Peyer's patch (tissue), 4 donors: ENCODE results near the gene ACTR1A.

Experiments
- CTCF ChIP-seq, 6 experiments: fragments of 450-650 bp in 4 of 6; fragments of 200-600 bp in 2 of 6; sonication (generic) in 1 of 6; IDR thresholded peaks; one replicate each; pipeline ENCODE4 v1.5.1; 2017 to 2019; ENCODE audit warnings: antibody characterized with exemption in 6 of 6, mild to moderate bottlenecking in 3 of 6, moderate library complexity in 1 of 6
- POLR2A ChIP-seq, 2 donors: fragments of 450-650 bp; IDR thresholded peaks; one replicate each; pipeline ENCODE4 v1.5.1; 2017; ENCODE audit warnings: antibody characterized with exemption in 2 of 2, mild to moderate bottlenecking in 2 of 2, moderate library complexity in 2 of 2

- TF ChIP-seq CTCF (IDR thresholded peaks at IDR 0.05): no peak
- TF ChIP-seq POLR2A (IDR thresholded peaks at IDR 0.05): no peak
Measured at GRCh38 chr10:102435529-102436233, 66.8 kb downstream of the ACTR1A start.
